Measurements from ENCODE around the gene FAT1.
A peak's percentile ranks its signal among the peaks of the same experiment; 100 is the strongest.

FAT1 gene

GRCh38 chr4:186602978-186603377 lies 120.7 kb downstream of the FAT1 start:
- DNase-seq = no peak

- DNase-seq = no peak
Measured at GRCh38 chr4:186599483-186599882, 124.2 kb downstream of the FAT1 start.

- no peak for DNase-seq
Measured at GRCh38 chr4:186598686-186599085, 125.0 kb downstream of the FAT1 start.

- no peak for DNase-seq
Measured at GRCh38 chr4:186596850-186597390, 126.7 kb downstream of the FAT1 start.

GRCh38 chr4:186596346-186596745 lies 127.3 kb downstream of the FAT1 start:
- no peak for DNase-seq

- no peak for DNase-seq
Measured at GRCh38 chr4:186593587-186593973, 130.1 kb downstream of the FAT1 start.

GRCh38 chr4:186592966-186593586 lies 130.6 kb downstream of the FAT1 start:
- DNase-seq = no peak

- DNase-seq = no peak
Measured at GRCh38 chr4:186592445-186592844, 131.2 kb downstream of the FAT1 start.

- DNase-seq = no peak
Measured at GRCh38 chr4:186591651-186592050, 132.0 kb downstream of the FAT1 start.

GRCh38 chr4:186588503-186588902 lies 135.2 kb downstream of the FAT1 start:
- DNase-seq = no peak

- peak; percentile 19 to 67 (median 25) for DNase-seq
Measured at GRCh38 chr4:186587416-186588018, 136.1 kb downstream of the FAT1 start.

- no peak for DNase-seq
Measured at GRCh38 chr4:186586205-186586604, 137.5 kb downstream of the FAT1 start.

GRCh38 chr4:186584912-186585311 lies 138.7 kb downstream of the FAT1 start:
- no peak for DNase-seq

- DNase-seq = no peak
Measured at GRCh38 chr4:186581421-186581820, 142.2 kb downstream of the FAT1 start.

- no peak for DNase-seq
Measured at GRCh38 chr4:186580669-186581068, 143.0 kb downstream of the FAT1 start.

GRCh38 chr4:186570193-186570996 lies 153.3 kb downstream of the FAT1 start:
- no peak for DNase-seq

GRCh38 chr4:186569533-186570192 lies 154.0 kb downstream of the FAT1 start:
- no peak for DNase-seq

- no peak for DNase-seq
Measured at GRCh38 chr4:186566068-186566467, 157.6 kb downstream of the FAT1 start.

- DNase-seq = no peak
Measured at GRCh38 chr4:186563761-186564160, 159.9 kb downstream of the FAT1 start.

GRCh38 chr4:186561748-186562147 lies 161.9 kb downstream of the FAT1 start:
- DNase-seq = no peak

- no peak for DNase-seq
Measured at GRCh38 chr4:186560647-186561046, 163.0 kb downstream of the FAT1 start.

- DNase-seq = peak in 1 of 3 experiments; percentile 56
Measured at GRCh38 chr4:186557486-186557885, 166.2 kb downstream of the FAT1 start.

GRCh38 chr4:186557061-186557460 lies 166.6 kb downstream of the FAT1 start:
- DNase-seq = peak in 1 of 3 experiments; percentile 34
